Measurements from ENCODE around the gene ANKRD23. TPM values are rescaled to one million over a fixed set of nuclear protein-coding genes. Genes with fewer than 3 reads are reported as not detected.

Gene ANKRD23
- total and polyA plus RNA-seq, 2 of the 8 experiments (the other 6 are each of a cell fraction or from before 2014, with no cell fraction given): 3.4 to 3.5 TPM

GRCh38 chr2:96864343-96865091 is 20.7 kb upstream of the ANKRD23 start:
- Histone ChIP-seq H3K27ac (ENCODE audit: low read depth, low read length) (no peak overlapping the region), H4K20me1 (replicated peaks in 1 of 2; ENCODE audit: control insufficient read depth in 1 of 2, insufficient read depth in 2 of 2, low read length in 2 of 2) (peaks cover 14 to 29% of the 10 kb centered on the region in 2 experiments), H3K9ac (replicated peaks in 1 of 4; ENCODE audit: extremely low read depth in 1 of 4, low read depth in 3 of 4, low read length in 3 of 4) (no peak overlapping the region), H2AK5ac (ENCODE audit: low read depth, low read length) (no peak overlapping the region), H3K4ac (replicated peaks; ENCODE audit: insufficient read length, low read depth, low read length) (no peak overlapping the region), H3K4me3 (ENCODE audit: extremely low read depth in 1 of 4, insufficient read depth in 2 of 4, low read depth in 3 of 4, low read length in 4 of 4) (no peak overlapping the region), H3K23ac (ENCODE audit: insufficient read length) (no peak overlapping the region), H3K18ac (ENCODE audit: extremely low read depth, low read length) (no peak overlapping the region), H3K9me3 (ENCODE audit: insufficient read depth in 2 of 2, low read depth in 1 of 2, low read length in 1 of 2) (no peaks in the 10 kb centered on the region), H3K79me1 (ENCODE audit: low read depth, low read length) (peaks cover 16% of the 10 kb centered on the region), H3K4me1 (replicated peaks in 1 of 4; ENCODE audit: control insufficient read depth in 3 of 4, insufficient read depth in 4 of 4, low read length in 3 of 4) (peaks cover 0 to 12% (median 7%) of the 10 kb centered on the region in 4 experiments; a peak in 5 of 7 replicates), H2BK12ac (ENCODE audit: low read depth, low read length) (no peak overlapping the region), H4K8ac (ENCODE audit: extremely low read depth, insufficient read depth, low read length) (no peak overlapping the region), H2BK120ac (replicated peaks; ENCODE audit: low read depth, low read length) (no peak overlapping the region), H2BK20ac (ENCODE audit: low read length) (no peak overlapping the region), H2BK15ac (ENCODE audit: low read length) (no peak overlapping the region), H2BK5ac (ENCODE audit: low read depth, low read length) (no peak overlapping the region), H3K36me3 (ENCODE audit: control insufficient read depth in 2 of 4, insufficient read depth in 4 of 4, low read length in 3 of 4) (peaks cover 34 to 72% (median 55%) of the 10 kb centered on the region in 4 experiments), H3K27me3 (replicated peaks in 1 of 4; ENCODE audit: control insufficient read depth in 3 of 4, extremely low read depth in 1 of 4, insufficient read depth in 3 of 4, low read length in 3 of 4) (no peaks in the 10 kb centered on the region), H2AFZ (ENCODE audit: low read length) (no peak overlapping the region), H3K4me2 (ENCODE audit: insufficient read depth in 1 of 2, low read depth in 2 of 2, low read length in 2 of 2) (no peak overlapping the region), H3K79me2 (ENCODE audit: control insufficient read depth in 1 of 2, insufficient read depth in 2 of 2, low read length in 2 of 2) (peaks cover 4 to 36% of the 10 kb centered on the region in 2 experiments), H3K14ac (ENCODE audit: insufficient read length) (no peak overlapping the region), H4K5ac (ENCODE audit: insufficient read length, low read depth, low read length) (no peak overlapping the region), H3K23me2 (ENCODE audit: low read depth, low read length) (peaks cover 9% of the 10 kb centered on the region), H3K56ac (replicated peaks; ENCODE audit: insufficient read length, low read depth, low read length) (no peak overlapping the region), H4K91ac (replicated peaks; ENCODE audit: insufficient read length, low read length) (no peak overlapping the region)
- ChIA-PET POLR2A (ENCODE audit: partially characterized antibody) (interaction anchor here (0.7 to 2.9 kb wide), 5 partner anchors 14 to 90 kb away, joined by 3 to 9 read pairs (median 5); no protein-coding TSS in a partner anchor), CTCF (ENCODE audit: partially characterized antibody) (interaction anchor here (0.7 to 6.1 kb wide), 13 partner anchors 10 to 97 kb away, joined by 3 to 47 read pairs (median 4); no protein-coding TSS in a partner anchor)
- DNase-seq (ENCODE audit: low read depth in 1 of 2, low spot score in 2 of 2): no peak
- no peak for FAIRE-seq
- WGBS, 2 experiments (ENCODE audit: extremely low coverage in 1 of 2, insufficient coverage in 1 of 2, insufficient read length in 1 of 2, insufficient replicate concordance in 2 of 2, low coverage in 1 of 2, low lambda C conversion rate in 2 of 2, missing lambda C conversion rate in 1 of 2): 93% methylated on average over 22 of the region's 25 CpGs; no CpG with 5 or more reads in 1 of the 2 experiments
- TF ChIP-seq GTF2F1 (IDR thresholded peaks at IDR 0.05; ENCODE audit: borderline replicate concordance, low read depth, low read length) (no peak), SP1 (IDR thresholded peaks at IDR 0.05; ENCODE audit: low read depth, low read length) (no peak), NRF1 (IDR thresholded peaks at IDR 0.05; ENCODE audit: low read depth, low read length) (no peak), MAX (IDR thresholded peaks at IDR 0.05) (no peak), KDM1A (IDR thresholded peaks at IDR 0.05; ENCODE audit: borderline replicate concordance, low read length) (no peak), RAD21 (IDR thresholded peaks at IDR 0.05 in 1 of 2, conservative IDR thresholded peaks at IDR 0.05 in 1 of 2; ENCODE audit: low read depth in 2 of 2, low read length in 2 of 2) (no peak), TEAD4 (IDR thresholded peaks at IDR 0.05; ENCODE audit: low read depth, low read length) (no peak), EGR1 (IDR thresholded peaks at IDR 0.05; ENCODE audit: borderline replicate concordance, low read depth, low read length) (no peak), SUZ12 (IDR thresholded peaks at IDR 0.05; ENCODE audit: low read length) (no peak), SIX5 (IDR thresholded peaks at IDR 0.05; ENCODE audit: low read depth, low read length) (no peak), SIN3A (conservative IDR thresholded peaks at IDR 0.05 in 1 of 2, IDR thresholded peaks at IDR 0.05 in 1 of 2; ENCODE audit: low read depth in 1 of 2, low read length in 2 of 2) (no peak), BACH1 (IDR thresholded peaks at IDR 0.05; ENCODE audit: low read length) (no peak), YY1 (IDR thresholded peaks at IDR 0.05; ENCODE audit: low read depth, low read length) (no peak)

Measured in H1 (cell line).